Anterior cingulate cortex (tissue), 58 donors: ENCODE data around the gene ZBTB45.
A peak's percentile ranks its signal among the peaks of the same experiment; 100 is the strongest.
"Not testable (repeated sequence)": the region's sequence is repeated elsewhere in the genome, so short reads cannot be mapped to it uniquely, and the experiment has no call there.

Experiments used
- DNase-seq, 58 donors: peaks; one replicate each; lab custom pipeline; 2025; lab: John Stamatoyannopoulos, UW

The ZBTB45 gene

GRCh38 chr19:58477871-58478270, 41.7 kb downstream of the ZBTB45 start:
- no peak for DNase-seq

DNA sequence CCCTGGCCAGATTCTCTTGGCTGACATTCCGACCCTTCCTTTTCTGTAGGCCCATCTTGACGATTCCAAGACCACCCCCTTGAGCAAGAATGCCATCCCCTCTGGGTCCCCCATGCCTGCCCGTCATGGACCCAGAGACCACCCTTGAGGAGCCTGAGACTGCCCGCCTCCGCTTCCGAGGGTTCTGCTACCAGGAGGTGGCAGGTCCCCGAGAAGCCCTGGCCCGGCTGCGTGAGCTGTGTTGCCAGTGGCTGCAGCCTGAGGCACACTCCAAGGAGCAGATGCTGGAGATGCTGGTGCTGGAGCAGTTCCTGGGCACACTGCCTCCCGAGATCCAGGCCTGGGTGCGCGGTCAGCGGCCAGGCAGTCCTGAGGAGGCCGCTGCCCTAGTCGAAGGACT, 42.5 kb downstream of the ZBTB45 start:
- peak in 2 of 58 donors; percentile 12 to 13 for DNase-seq

DNA sequence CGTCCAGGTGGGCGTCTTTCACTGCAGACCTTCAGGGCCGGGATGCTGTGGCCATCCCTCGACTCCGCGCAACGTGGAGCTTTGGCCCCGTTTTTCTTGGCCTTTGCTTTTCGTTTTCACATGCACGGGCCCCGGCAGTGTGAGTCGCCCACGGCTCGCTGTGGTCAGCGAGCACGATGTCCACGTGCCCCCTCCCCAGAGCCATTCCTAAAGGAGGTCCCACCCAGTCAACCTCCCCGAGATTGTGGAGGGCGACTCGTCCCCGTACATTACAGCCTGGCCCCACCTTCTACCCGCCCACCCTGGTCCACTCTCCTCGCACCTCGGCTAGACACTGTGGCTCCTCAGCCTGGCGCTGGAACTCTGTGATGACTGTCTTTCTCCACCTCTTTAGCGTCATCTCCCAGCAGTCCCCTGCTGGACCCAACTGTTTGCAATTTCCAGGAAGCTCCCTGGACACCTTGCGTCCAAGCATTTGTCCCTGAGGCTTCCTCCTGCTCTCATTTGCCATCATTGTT, 43.1 kb downstream of the ZBTB45 start:
- DNase-seq: peak in 20 of 58 donors; percentile 29 to 67 (median 52)

DNA sequence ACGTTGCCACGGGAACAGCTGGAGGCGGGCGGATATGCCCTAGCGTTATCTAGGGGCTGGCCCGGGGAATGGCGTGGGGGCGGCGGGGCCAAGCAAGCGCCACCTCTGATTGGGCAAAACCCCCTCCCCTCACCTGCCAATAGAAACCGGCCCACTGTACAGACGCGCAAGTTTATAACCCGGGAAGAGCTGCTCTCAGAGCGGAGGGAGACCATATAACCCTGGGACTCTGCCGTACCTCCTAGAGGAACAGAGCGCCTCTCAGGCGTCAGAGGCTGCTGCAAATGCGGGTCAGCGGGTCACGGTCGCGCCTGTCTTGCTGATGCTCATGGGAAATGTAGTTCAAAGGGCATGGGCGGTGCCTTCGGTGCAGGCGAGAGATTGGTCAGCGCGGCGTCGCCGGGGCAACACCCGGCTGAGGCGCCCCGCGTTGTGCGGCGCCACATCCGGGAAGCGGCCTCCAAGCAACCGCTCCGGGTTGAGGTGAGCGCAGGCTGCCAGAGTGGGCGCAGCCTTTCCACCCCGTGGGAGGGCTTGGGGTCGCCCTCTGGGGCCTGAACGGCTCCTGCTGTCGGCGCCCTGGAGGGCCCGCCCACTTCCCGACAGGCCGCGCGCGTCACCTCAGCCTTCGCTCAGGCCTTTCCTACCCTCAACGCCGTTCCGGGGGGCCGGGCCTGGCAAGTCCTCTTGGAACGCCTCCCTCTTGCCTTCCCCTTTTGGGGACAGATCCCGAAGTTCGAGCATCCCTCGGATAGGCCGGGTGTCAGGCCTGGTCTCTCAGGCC, 43.7 kb downstream of the ZBTB45 start, which contains the start of gene ZNF446:
Gene ZNF446 (plus strand): TSS at position 639 of the 784 bp plus-strand sequence. CDS start 867 bp downstream, outside the sequence.
- DNase-seq: peak; percentile 63 to 99 (median 96)

- DNase-seq: no peak
These were observed 44.5 kb downstream of the ZBTB45 start for GRCh38 chr19:58474997-58475713.

DNA sequence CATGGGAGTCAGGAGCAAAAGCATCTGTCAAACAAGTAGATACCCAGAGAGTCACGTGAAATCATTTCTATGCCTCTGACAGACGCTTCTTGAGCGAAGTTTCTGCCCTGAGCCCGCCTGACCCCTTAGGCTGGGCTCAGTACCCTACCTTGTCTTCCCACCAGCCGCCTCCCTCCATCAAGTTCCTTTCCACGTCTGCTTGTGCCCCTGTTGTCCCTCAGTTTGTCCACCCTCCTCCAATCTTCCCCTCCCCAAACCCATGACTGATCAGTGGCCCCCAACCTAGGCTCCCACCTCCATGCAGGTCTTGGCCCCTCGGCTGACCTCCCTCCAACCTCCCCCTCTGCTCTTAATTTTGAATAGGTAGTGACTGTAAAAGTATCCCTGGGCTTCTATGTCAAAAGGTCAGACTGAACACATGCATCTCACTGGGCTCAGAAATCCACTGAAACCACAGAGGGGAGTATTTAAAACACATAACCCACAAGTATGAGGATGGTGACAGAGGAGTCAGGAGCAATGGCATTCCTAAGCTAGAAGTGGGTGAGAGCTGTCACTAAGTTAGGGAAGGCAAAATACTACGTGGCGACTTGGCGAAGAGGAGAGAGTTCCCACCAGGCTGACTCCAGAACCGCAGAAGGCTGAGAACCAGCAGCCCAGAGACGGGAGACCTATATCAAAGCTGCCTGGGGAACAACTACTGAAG, 45.2 kb downstream of the ZBTB45 start:
- no peak for DNase-seq

DNA sequence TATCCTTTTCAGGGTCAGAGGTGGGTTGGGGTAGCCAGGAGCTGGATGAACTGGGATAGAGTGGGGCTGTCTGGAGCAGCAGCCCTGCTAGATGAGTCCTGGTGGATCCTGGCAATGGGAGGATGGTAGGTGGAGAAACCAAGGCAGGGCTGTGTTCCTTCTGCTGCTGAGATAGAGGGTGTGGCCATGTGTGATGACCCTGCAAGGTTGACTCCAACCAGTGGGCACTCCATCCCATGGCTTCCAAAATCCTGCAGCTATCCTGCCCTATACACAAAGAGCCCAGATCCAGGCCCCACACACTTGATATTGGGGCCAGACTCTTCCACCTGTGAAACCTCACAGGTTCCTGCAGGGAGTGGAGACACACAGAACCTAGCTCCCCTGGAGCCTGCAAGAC, 45.8 kb downstream of the ZBTB45 start:
- DNase-seq: no peak

DNA sequence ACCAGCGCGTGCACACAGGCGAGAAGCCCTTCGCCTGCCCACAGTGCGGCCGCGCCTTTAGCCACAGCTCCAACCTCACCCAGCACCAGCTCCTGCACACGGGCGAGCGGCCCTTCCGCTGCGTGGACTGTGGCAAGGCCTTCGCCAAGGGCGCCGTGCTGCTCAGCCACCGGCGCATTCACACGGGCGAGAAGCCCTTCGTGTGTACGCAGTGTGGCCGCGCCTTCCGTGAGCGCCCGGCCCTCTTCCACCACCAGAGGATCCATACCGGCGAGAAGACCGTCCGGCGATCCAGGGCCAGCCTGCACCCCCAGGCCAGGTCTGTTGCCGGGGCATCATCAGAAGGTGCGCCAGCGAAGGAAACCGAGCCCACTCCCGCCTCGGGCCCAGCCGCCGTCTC, 47.9 kb downstream of the ZBTB45 start:
- no peak for DNase-seq

DNA sequence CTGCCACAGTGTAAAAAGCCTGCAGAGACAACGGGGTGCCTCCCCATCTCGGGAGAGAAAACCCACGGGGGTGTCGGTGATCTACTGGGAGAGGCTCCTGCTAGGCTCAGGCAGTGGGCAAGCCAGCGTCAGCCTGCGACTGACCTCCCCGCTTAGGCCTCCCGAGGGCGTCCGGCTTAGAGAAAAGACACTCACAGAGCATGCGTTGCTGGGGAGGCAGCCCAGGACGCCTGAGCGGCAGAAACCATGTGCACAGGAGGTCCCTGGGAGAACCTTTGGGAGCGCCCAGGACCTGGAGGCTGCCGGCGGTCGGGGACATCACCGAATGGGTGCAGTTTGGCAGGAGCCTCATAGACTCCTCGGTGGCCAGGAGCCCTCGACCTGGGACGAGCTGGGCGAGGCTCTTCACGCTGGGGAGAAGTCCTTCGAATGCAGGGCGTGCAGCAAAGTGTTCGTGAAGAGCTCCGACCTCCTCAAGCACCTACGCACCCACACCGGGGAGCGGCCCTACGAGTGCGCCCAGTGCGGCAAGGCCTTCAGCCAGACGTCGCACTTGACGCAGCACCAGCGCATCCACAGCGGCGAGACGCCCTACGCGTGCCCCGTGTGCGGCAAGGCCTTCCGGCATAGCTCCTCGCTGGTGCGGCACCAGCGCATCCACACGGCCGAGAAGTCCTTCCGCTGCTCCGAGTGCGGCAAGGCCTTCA, 48.6 kb downstream of the ZBTB45 start:
- not testable (repeated sequence) for DNase-seq

DNA sequence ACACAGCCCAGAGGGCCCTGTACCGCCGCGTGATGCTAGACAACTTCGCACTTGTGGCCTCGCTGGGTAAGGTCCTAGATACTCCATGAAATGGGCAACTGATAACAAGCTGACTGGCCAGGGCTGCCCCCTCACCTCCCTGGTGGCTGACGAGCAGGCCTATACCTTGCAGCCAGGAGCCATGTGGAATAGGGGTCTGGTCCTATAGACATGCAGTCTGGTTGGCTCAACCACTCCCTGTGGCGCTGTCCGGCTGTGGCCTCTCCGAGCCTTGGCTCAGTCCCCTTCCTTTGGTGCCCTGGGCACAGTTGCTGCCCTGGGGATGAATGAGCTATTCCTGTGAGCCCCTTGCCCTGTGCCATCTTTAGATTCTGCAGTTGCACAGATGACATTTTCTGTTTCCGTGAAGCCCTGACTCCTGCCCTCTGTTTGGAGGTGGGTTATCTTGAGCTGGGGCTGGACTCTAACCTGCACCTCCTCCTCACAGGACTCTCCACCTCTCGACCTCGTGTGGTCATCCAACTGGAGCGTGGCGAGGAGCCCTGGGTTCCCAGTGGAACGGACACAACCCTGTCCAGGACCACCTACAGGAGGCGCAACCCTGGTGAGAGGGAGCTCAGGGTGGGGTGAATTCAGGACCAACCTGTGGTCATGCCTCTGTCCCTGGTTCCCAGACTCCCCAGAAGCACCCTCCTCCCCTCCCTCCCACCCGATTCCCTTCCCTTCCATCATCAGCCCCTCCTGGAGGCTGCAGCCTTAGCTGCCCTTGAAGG, 50.2 kb downstream of the ZBTB45 start:
- no peak for DNase-seq

DNA sequence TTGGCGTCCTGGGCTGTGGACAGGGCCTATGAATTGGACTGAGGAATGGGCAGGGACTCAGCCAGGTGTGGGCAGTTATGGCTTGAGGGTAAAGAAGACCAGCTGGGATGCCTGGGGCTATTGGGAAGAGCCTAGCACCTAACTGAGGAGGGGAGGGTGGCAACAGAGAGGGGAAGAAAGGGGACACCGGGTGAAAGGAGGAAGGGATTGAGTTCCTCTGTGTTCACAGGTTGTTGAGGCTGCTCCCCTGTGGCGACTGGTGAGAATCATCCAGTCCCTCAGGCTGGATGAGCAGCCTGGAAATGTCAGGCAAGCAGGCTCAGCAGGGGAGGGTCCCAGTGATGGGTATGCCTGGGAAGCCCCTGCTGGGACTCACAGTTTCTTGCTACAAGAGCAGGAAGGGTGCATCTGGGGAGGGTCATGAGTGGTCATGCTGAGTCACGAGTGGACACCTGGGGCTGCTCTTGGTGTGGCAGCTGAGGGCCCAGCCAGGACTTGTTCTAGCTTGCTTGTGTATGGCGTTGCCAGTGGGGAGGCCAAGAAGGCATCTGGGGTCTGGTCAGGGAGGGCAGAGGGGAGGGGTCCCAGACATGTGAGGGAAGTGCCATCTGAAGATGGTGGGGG, 51.3 kb downstream of the ZBTB45 start:
- DNase-seq: no peak

GRCh38 chr19:58466760-58467589, 52.6 kb downstream of the ZBTB45 start, which contains the start of gene ZNF324:
Gene ZNF324, plus strand, starts transcription at chr19:58467080. Its CDS starts 2,106 bp downstream, at chr19:58469186.
- DNase-seq: peak; percentile 84 to 99 (median 97)

- DNase-seq: no peak
These were observed 53.4 kb downstream of the ZBTB45 start for GRCh38 chr19:58466089-58466759.
